A673 (cell line): ENCODE data around the gene WWP2. TPM values are rescaled to one million over a fixed set of nuclear protein-coding genes. Genes with fewer than 3 reads are reported as not detected.

Source experiments
- BruUV-seq: library from RNA; stranded (reverse); fragments of 400-500 nt; replicated peaks from 2 replicates; lab custom pipeline; 2021; lab: Mats Ljungman, UMichigan
- CTCF ChIA-PET: fragments of 300-600 bp; sonication (Branson Sonifier 250); formaldehyde crosslinking; loops from one replicate; lab custom pipeline; 2022; ENCODE audit warnings: antibody characterized with exemption; lab: Charles Lee
- POLR2A ChIA-PET: fragments of 300-600 bp; sonication (Branson Sonifier 250); formaldehyde crosslinking; loops from one replicate; lab custom pipeline; 2022; ENCODE audit warnings: antibody characterized with exemption; ENCODE audit not compliant: low non-redundant PET; lab: Charles Lee
- DNase-seq: peaks from one replicate; pipeline ENCODE4 v3.0.0-alpha.2; 2015; ENCODE audit warnings: low spot score
- H3K27ac ChIP-seq: fragments of 200-600 bp; sonication (generic); 2 replicates; pipeline ENCODE4 v1.5.1; 2016; ENCODE audit warnings: mixed run types, low read depth, mild to moderate bottlenecking, mixed read lengths, antibody characterized with exemption, low read length; ENCODE audit not compliant: poor library complexity, severe bottlenecking
- H3K27me3 ChIP-seq: fragments of 200-600 bp; sonication (generic); replicated peaks from 2 replicates; pipeline ENCODE4 v1.6.1; 2017; ENCODE audit warnings: mixed run types, low read depth, mild to moderate bottlenecking, mixed read lengths, antibody characterized with exemption, low read length; ENCODE audit not compliant: insufficient read depth, poor library complexity
- H3K36me3 ChIP-seq: fragments of 200-600 bp; sonication (generic); 2 replicates; pipeline ENCODE4 v1.6.1; 2016; ENCODE audit warnings: mixed run types, mild to moderate bottlenecking, mixed read lengths, antibody characterized with exemption, low read length; ENCODE audit not compliant: insufficient read depth, poor library complexity, severe bottlenecking
- H3K4me1 ChIP-seq: fragments of 200-600 bp; sonication (generic); 2 replicates; pipeline ENCODE4 v1.6.1; 2017; ENCODE audit warnings: mixed run types, mild to moderate bottlenecking, mixed read lengths, antibody characterized with exemption, low read length; ENCODE audit not compliant: insufficient read depth, poor library complexity, severe bottlenecking
- H3K4me3 ChIP-seq: fragments of 200-600 bp; sonication (generic); 2 replicates; pipeline ENCODE4 v1.5.1; 2016; ENCODE audit warnings: low read depth, mixed run types, mild to moderate bottlenecking, mixed read lengths, low read length; ENCODE audit not compliant: poor library complexity, severe bottlenecking
- H3K9me3 ChIP-seq: fragments of 200-600 bp; sonication (generic); 2 replicates; pipeline ENCODE4 v1.6.1; 2016; ENCODE audit warnings: mixed run types, low read depth, mild to moderate bottlenecking, mixed read lengths, antibody characterized with exemption, low read length; ENCODE audit not compliant: poor library complexity, severe bottlenecking
- EZH2 ChIP-seq: fragments of 200-600 bp; sonication (generic); IDR thresholded peaks from 2 replicates; pipeline ENCODE4 v1.6.1; 2017; ENCODE audit warnings: borderline replicate concordance, low read depth, mild to moderate bottlenecking, mixed read lengths, antibody characterized with exemption, low read length; ENCODE audit not compliant: poor library complexity, severe bottlenecking
- intact Hi-C: fragments of 100-400 bp; cut with micrococcal nuclease; formaldehyde crosslinking; loops from one replicate; pipeline ENCODE4 v1.10.0; 2022; ENCODE audit not compliant: unreplicated experiment
- total RNA-seq: library from RNA; stranded (reverse); gene quantifications from 2 replicates; pipeline ENCODE4 v1.2.3, GENCODE V29; 2021
- TF ChIP-seq, protein P1 (sequence below): fragments of 300-800, 200-600 bp; sonication (generic); conservative IDR thresholded peaks from 2 replicates; pipeline ENCODE4 v1.5.1; 2017; ENCODE audit warnings: low read depth, mild to moderate bottlenecking, antibody characterized with exemption, low read length, moderate library complexity, mixed read lengths

Gene WWP2
- total RNA-seq, 1 experiment from 2014 or later: 32.4 TPM

DNA sequence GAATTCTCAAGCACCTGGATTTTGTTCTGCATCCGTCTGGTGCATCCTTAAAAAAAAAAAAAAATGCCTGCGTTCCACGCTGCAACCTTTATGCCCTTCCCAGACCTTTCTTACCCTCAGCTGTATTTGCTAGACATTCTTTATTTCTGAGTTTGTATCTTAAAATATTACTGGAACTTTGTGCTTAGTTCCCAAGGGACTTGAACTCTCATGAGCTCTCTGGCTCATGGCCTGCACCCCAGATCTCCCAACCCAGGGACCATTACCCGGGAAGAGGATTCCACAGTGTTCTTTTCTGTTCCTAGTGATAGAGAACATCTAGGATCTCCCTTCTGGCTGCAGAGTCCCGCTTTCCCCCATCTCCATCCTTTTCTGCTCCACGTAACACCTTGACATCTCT is 160.1 kb downstream of the WWP2 start:
- Histone ChIP-seq H3K9me3 (no peaks in the 10 kb centered on the region), H3K27me3 (no peaks in the 10 kb centered on the region), H3K4me1 (no peaks in the 10 kb centered on the region), H3K36me3 (no peaks in the 10 kb centered on the region), H3K27ac (no peak overlapping the region), H3K4me3 (no peak overlapping the region)
- POLR2A ChIA-PET: no interaction called here
- TF ChIP-seq EZH2: no peak
- TF ChIP-seq, protein P1, sequence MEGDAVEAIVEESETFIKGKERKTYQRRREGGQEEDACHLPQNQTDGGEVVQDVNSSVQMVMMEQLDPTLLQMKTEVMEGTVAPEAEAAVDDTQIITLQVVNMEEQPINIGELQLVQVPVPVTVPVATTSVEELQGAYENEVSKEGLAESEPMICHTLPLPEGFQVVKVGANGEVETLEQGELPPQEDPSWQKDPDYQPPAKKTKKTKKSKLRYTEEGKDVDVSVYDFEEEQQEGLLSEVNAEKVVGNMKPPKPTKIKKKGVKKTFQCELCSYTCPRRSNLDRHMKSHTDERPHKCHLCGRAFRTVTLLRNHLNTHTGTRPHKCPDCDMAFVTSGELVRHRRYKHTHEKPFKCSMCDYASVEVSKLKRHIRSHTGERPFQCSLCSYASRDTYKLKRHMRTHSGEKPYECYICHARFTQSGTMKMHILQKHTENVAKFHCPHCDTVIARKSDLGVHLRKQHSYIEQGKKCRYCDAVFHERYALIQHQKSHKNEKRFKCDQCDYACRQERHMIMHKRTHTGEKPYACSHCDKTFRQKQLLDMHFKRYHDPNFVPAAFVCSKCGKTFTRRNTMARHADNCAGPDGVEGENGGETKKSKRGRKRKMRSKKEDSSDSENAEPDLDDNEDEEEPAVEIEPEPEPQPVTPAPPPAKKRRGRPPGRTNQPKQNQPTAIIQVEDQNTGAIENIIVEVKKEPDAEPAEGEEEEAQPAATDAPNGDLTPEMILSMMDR: no peak
- BruUV-seq: no TSS peak
- CTCF ChIA-PET: interaction anchor here (0.6 kb wide), 1 partner anchor 433 kb away, joined by 4 read pairs; no protein-coding TSS in a partner anchor
- DNase-seq: no peak
- intact Hi-C loops: no loop called here

DNA sequence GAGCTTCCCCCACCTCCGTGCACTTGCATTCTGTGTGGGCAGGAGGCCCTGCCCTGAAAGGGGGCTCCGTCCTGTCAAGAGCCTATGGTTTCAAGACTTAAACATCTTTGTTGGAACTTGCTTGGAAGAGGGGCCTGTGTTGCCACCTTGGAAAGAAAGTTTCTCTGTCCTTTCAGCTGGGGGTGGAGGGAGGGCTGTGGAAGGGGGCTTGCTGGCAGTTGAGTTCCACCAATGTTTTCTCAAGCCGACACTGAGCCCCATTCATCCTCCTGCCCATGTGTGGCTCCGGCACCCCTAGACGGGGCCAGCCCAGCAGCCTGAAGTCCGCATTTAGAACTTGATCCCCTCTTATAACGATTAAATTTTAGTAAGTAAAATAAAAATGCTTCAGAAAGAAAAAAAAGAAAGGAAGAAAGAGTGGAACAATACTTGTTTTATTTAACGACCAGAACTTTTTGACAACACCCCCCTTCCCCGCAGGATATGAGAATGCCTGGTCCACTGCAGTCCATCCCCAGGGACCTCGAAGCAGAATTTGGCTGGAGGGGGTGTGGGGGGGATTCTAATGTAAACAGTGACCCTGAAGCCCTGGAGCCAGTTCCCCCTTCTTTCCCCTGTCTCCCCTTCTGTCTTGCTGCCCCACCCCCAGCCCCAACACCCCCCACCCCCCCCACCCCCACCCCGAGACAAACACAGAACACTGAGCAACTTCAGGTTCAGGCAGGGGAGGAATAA is 162.1 kb downstream of the WWP2 start:
- Histone ChIP-seq H3K36me3 (no peaks in the 10 kb centered on the region), H3K4me3 (no peak overlapping the region), H3K27ac (no peak overlapping the region), H3K9me3 (no peaks in the 10 kb centered on the region), H3K4me1 (no peaks in the 10 kb centered on the region), H3K27me3 (no peaks in the 10 kb centered on the region)
- DNase-seq: no peak
- POLR2A ChIA-PET: no interaction called here
- no peak for TF ChIP-seq EZH2
- TF ChIP-seq, protein P1: no peak
- CTCF ChIA-PET: no interaction called here
- no TSS peak for BruUV-seq
- intact Hi-C loops: no loop called here

DNA sequence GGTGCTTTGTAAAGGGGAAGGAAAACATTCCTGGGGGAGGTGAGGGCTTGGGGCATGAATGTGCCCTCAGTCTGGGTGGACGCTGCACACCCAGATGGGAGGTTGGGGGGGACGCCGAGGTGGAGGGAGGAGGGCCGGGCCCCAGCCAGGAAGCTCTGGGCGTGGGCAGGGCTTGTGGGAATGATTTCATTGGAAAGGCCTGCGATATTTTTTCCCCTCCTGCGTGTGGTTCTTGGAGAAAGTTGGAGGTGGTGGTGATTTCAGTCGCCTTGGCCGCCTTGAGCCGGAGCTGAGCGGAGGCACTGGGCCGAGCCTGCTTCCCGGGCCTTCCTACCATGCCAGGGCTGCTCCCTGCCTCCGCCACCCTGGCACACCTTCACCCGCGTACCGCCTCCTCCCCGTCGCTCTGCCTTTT is 162.7 kb downstream of the WWP2 start:
- DNase-seq: no peak

More for the DNA sequence above, 162.7 kb downstream of the WWP2 start:
- Histone ChIP-seq H3K4me3 (no peak overlapping the region), H3K27ac (no peak overlapping the region), H3K36me3 (no peaks in the 10 kb centered on the region), H3K4me1 (no peaks in the 10 kb centered on the region), H3K9me3 (no peaks in the 10 kb centered on the region), H3K27me3 (no peaks in the 10 kb centered on the region)
- TF ChIP-seq EZH2: no peak
- TF ChIP-seq, protein P1: no peak
- no TSS peak for BruUV-seq
- ChIA-PET POLR2A (no interaction called here), CTCF (no interaction called here)
- intact Hi-C loops: no loop called here
